Fibroblast of gingiva (primary cell): ENCODE results near the gene NPAT.
"Not testable (repeated sequence)": the region's sequence is repeated elsewhere in the genome, so short reads cannot be mapped to it uniquely, and the experiment has no call there.

Source experiments
- DNase-seq: peaks from one replicate; pipeline ENCODE4 v3.0.0-alpha.2; 2011; ENCODE audit warnings: low read depth

Gene NPAT

GRCh38 chr11:108148556-108148955 lies 73.9 kb downstream of the NPAT start:
- no peak for DNase-seq

- DNase-seq, result peak; percentile 21
These were observed 75.3 kb downstream of the NPAT start for GRCh38 chr11:108147150-108147549.

GRCh38 chr11:108144615-108145014 lies 77.8 kb downstream of the NPAT start:
- DNase-seq, result no peak

GRCh38 chr11:108142304-108142703 lies 80.1 kb downstream of the NPAT start:
- DNase-seq, result no peak

GRCh38 chr11:108137212-108137611 lies 85.2 kb downstream of the NPAT start:
- no peak for DNase-seq

- peak; percentile 63 for DNase-seq
These were observed 86.4 kb downstream of the NPAT start for GRCh38 chr11:108135845-108136544.

GRCh38 chr11:108132993-108133538 lies 89.4 kb downstream of the NPAT start:
- DNase-seq, result not testable (repeated sequence)

GRCh38 chr11:108131993-108132392 lies 90.4 kb downstream of the NPAT start:
- DNase-seq, result peak; percentile 4

GRCh38 chr11:108128772-108129171 lies 93.7 kb downstream of the NPAT start:
- DNase-seq, result no peak

GRCh38 chr11:108125096-108125495 lies 97.3 kb downstream of the NPAT start:
- DNase-seq, result no peak

- DNase-seq, result peak; percentile 68
These were observed 100.2 kb downstream of the NPAT start for GRCh38 chr11:108122166-108122628.

- DNase-seq, result peak; percentile 88
These were observed 100.9 kb downstream of the NPAT start, which contains the start of gene ACAT1 for GRCh38 chr11:108121274-108122155. ACAT1 (plus strand) TSS chr11:108121567; CDS start chr11:108121607, 40 bp downstream.

- DNase-seq, result not testable (repeated sequence)
These were observed 101.5 kb downstream of the NPAT start for GRCh38 chr11:108120936-108121273.

GRCh38 chr11:108117746-108118371 lies 104.6 kb downstream of the NPAT start:
- peak; percentile 66 for DNase-seq

- DNase-seq, result peak; percentile 85
These were observed 106.8 kb downstream of the NPAT start for GRCh38 chr11:108115500-108116140.

- no peak for DNase-seq
These were observed 110.4 kb downstream of the NPAT start for GRCh38 chr11:108112057-108112456.

GRCh38 chr11:108111126-108111525 lies 111.3 kb downstream of the NPAT start:
- DNase-seq, result no peak
